ENCODE results near the gene UPF3A.

Gene UPF3A

GRCh38 chr13:114275304-114275703 lies 6.1 kb upstream of the UPF3A start:
- no peaks in the 10 kb centered on the region for H3K27me3 ChIP-seq (ENCODE audit: insufficient read depth, poor library complexity, severe bottlenecking)
- no peak overlapping the region for H3K4me3 ChIP-seq (replicated peaks; ENCODE audit: insufficient read depth, low read length)
- DNase-seq (ENCODE audit: low read depth in 1 of 2, low spot score in 1 of 2), result peak in 1 of 2 experiments; percentile 65
- peak overlapping the region; percentile 3; the same call in 1 of the 2 replicates for H3K27ac ChIP-seq (replicated peaks)
- no peak for TF ChIP-seq GABPA (IDR thresholded peaks at IDR 0.05; ENCODE audit: low read depth)
- peak; percentile 58; the same call in 1 of the 2 replicates for TF ChIP-seq SPI1 (IDR thresholded peaks at IDR 0.05; ENCODE audit: borderline replicate concordance, low read depth)

- no peaks in the 10 kb centered on the region for H3K27me3 ChIP-seq (ENCODE audit: insufficient read depth, poor library complexity, severe bottlenecking)
- no peak for TF ChIP-seq POLR2AphosphoS5 (IDR thresholded peaks at IDR 0.05; ENCODE audit: low read depth)
- no peak for TF ChIP-seq REST (IDR thresholded peaks at IDR 0.05; ENCODE audit: insufficient replicate concordance, low read depth)
- TF ChIP-seq, protein P1, sequence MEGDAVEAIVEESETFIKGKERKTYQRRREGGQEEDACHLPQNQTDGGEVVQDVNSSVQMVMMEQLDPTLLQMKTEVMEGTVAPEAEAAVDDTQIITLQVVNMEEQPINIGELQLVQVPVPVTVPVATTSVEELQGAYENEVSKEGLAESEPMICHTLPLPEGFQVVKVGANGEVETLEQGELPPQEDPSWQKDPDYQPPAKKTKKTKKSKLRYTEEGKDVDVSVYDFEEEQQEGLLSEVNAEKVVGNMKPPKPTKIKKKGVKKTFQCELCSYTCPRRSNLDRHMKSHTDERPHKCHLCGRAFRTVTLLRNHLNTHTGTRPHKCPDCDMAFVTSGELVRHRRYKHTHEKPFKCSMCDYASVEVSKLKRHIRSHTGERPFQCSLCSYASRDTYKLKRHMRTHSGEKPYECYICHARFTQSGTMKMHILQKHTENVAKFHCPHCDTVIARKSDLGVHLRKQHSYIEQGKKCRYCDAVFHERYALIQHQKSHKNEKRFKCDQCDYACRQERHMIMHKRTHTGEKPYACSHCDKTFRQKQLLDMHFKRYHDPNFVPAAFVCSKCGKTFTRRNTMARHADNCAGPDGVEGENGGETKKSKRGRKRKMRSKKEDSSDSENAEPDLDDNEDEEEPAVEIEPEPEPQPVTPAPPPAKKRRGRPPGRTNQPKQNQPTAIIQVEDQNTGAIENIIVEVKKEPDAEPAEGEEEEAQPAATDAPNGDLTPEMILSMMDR (IDR thresholded peaks at IDR 0.05; ENCODE audit: insufficient read depth, low read length), result no peak
- no peak for TF ChIP-seq SPI1 (IDR thresholded peaks at IDR 0.05; ENCODE audit: borderline replicate concordance, low read depth)
- no peak for TF ChIP-seq GABPA (IDR thresholded peaks at IDR 0.05; ENCODE audit: low read depth)
- no peak overlapping the region for H3K4me3 ChIP-seq (replicated peaks; ENCODE audit: insufficient read depth, low read length)
- peak overlapping the region; percentile 99 for H3K27ac ChIP-seq (replicated peaks)
- DNase-seq (ENCODE audit: low read depth in 1 of 2, low spot score in 1 of 2), result no peak
These were observed 2.3 kb upstream of the UPF3A start for GRCh38 chr13:114279146-114279545.

DNA sequence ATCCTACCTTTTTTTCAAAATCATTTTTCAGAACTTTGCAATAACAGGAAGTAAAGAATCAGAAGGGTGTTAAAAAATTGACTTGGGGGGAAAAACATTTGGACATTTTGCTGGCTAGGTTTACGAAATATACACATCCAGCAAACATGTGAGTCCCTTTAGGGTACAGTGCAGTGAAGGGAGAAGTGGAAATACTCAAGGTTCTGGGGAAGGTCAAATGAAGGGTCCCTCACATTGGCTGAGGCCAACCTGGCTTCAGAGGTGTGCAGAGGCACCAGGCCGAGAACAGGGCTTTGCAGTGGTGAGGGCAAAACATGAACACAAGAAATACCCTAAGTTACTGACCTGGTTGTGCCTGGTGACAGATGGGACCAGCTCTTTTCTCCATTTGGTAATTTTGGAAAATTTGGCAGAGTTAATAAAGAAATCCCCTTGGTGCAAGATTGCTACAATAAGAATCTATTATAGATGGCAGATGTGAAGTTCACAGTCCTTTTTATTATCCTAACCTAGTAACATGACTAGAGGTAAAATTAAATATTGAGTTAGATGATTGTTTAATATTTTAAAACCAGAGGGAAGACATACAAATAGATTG lies 1.5 kb upstream of the UPF3A start:
- H3K27ac ChIP-seq (replicated peaks), result peak overlapping the region; percentile 99
- no peak overlapping the region for H3K4me3 ChIP-seq (replicated peaks; ENCODE audit: insufficient read depth, low read length)
- peak in 1 of 2 experiments; percentile 37 for DNase-seq (ENCODE audit: low read depth in 1 of 2, low spot score in 1 of 2)
- H3K27me3 ChIP-seq (ENCODE audit: insufficient read depth, poor library complexity, severe bottlenecking), result no peaks in the 10 kb centered on the region
- TF ChIP-seq REST (IDR thresholded peaks at IDR 0.05; ENCODE audit: insufficient replicate concordance, low read depth) (no peak), GABPA (IDR thresholded peaks at IDR 0.05; ENCODE audit: low read depth) (no peak), SPI1 (IDR thresholded peaks at IDR 0.05; ENCODE audit: borderline replicate concordance, low read depth) (no peak), POLR2AphosphoS5 (IDR thresholded peaks at IDR 0.05; ENCODE audit: low read depth) (no peak)
- TF ChIP-seq, protein P1 (IDR thresholded peaks at IDR 0.05; ENCODE audit: insufficient read depth, low read length), result no peak

DNA sequence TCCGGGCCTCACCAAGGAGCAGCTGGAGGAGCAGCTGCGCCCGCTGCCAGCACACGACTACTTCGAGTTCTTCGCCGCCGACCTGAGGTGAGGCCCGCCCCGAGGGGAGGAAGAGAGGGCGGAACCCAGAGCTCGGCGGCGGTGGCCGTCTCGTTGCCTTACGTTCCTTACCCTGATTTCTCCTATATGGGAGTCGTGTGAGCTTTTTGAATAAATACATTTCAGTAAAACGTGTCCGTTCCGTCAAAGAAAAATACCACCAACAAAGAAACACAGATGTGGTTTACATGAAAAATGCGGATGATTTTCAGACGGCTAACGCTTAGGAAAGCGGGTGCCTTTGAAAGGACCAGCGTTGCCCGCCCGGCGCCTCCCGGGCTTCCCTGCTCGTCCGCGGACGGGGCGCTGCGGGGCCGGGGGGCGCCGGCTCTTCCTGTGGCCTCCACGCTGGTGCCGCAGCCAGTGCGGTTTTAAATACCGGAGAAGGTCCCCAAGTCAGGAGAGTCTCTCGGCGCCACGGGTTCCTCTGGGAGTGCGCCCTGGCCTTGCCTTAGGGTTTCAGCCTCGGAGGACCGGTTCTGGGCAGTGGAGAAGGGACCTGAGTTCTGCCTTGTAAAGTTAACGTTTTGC lies 755 bp downstream of the UPF3A start:
- Histone ChIP-seq H3K27me3 (ENCODE audit: insufficient read depth, poor library complexity, severe bottlenecking) (no peaks in the 10 kb centered on the region), H3K27ac (replicated peaks) (peak overlapping the region; percentile 99), H3K4me3 (replicated peaks; ENCODE audit: insufficient read depth, low read length) (peak overlapping the region; percentile 75)
- DNase-seq (ENCODE audit: low read depth in 1 of 2, low spot score in 1 of 2), result peak; percentile 42 to 81
- TF ChIP-seq SPI1 (IDR thresholded peaks at IDR 0.05; ENCODE audit: borderline replicate concordance, low read depth), result peak; percentile 68; the same call in 1 of the 2 replicates
- TF ChIP-seq, protein P1 (IDR thresholded peaks at IDR 0.05; ENCODE audit: insufficient read depth, low read length), result no peak

Data from HL-60 (cell line).